ENCODE data around the gene POLDIP3. TPM values are rescaled to one million over a fixed set of nuclear protein-coding genes. Genes with fewer than 3 reads are reported as not detected.
A peak's percentile ranks its signal among the peaks of the same experiment; 100 is the strongest.
"Not testable (repeated sequence)": the region's sequence is repeated elsewhere in the genome, so short reads cannot be mapped to it uniquely, and the experiment has no call there.

Gene POLDIP3
- total RNA-seq, 1 donor from 2014 or later, result 77.8 TPM

DNA sequence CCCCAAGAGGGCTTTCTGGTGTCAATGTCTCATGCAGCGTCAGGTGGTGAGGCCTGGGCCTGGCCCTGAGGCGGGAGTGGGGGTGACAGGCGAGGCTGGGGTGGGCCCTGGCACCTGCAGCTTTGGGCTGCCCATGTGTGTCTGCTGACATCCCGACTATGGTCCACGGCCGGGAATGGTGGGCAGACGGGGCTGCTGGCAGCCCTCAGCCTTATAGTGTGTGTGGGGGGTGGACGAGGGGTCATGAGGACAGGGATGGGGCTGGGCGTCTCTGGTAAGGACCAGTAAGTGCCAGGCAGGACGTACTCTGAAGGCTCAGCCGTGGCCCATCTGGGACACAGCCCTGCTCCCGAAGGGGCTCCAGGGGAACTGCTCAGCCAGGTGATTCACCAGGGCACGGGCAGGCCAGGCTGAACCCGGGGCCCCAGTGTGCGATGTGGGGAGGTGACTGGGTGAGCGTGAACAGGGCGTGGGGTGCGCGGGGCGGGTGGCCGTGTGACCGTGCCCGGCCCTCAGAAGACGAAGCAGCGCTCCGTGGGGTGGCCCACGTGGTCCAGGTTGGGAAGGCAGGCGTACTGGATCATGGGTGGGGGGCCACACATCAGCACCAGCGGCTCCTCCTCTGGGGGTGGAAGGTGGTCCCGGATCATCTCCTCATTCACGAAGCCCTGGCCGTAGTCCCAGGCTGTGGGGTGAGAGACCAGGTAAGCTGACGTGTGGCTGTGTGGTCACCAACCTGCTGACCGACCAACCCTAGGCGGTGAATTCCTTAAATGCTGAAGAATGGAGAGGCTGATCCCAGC, 4.8 kb upstream of the POLDIP3 start:
- TF ChIP-seq, protein P1, sequence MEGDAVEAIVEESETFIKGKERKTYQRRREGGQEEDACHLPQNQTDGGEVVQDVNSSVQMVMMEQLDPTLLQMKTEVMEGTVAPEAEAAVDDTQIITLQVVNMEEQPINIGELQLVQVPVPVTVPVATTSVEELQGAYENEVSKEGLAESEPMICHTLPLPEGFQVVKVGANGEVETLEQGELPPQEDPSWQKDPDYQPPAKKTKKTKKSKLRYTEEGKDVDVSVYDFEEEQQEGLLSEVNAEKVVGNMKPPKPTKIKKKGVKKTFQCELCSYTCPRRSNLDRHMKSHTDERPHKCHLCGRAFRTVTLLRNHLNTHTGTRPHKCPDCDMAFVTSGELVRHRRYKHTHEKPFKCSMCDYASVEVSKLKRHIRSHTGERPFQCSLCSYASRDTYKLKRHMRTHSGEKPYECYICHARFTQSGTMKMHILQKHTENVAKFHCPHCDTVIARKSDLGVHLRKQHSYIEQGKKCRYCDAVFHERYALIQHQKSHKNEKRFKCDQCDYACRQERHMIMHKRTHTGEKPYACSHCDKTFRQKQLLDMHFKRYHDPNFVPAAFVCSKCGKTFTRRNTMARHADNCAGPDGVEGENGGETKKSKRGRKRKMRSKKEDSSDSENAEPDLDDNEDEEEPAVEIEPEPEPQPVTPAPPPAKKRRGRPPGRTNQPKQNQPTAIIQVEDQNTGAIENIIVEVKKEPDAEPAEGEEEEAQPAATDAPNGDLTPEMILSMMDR (IDR thresholded peaks at IDR 0.05), result no peak
- peaks cover 62% of the 10 kb centered on the region for H3K4me1 Mint-ChIP-seq (ENCODE audit: unreplicated experiment)
- H3K36me3 Mint-ChIP-seq (ENCODE audit: unreplicated experiment), result peaks cover 11% of the 10 kb centered on the region
- no peak overlapping the region for H3K4me3 Mint-ChIP-seq (ENCODE audit: unreplicated experiment)
- no peak overlapping the region for H3K27ac Mint-ChIP-seq (ENCODE audit: unreplicated experiment)
- no peak for DNase-seq (ENCODE audit: extremely low spot score, unreplicated experiment)
- H3K9me3 Mint-ChIP-seq (ENCODE audit: unreplicated experiment), result no peaks in the 10 kb centered on the region
- H3K27me3 Mint-ChIP-seq (ENCODE audit: unreplicated experiment), result no peaks in the 10 kb centered on the region

DNA sequence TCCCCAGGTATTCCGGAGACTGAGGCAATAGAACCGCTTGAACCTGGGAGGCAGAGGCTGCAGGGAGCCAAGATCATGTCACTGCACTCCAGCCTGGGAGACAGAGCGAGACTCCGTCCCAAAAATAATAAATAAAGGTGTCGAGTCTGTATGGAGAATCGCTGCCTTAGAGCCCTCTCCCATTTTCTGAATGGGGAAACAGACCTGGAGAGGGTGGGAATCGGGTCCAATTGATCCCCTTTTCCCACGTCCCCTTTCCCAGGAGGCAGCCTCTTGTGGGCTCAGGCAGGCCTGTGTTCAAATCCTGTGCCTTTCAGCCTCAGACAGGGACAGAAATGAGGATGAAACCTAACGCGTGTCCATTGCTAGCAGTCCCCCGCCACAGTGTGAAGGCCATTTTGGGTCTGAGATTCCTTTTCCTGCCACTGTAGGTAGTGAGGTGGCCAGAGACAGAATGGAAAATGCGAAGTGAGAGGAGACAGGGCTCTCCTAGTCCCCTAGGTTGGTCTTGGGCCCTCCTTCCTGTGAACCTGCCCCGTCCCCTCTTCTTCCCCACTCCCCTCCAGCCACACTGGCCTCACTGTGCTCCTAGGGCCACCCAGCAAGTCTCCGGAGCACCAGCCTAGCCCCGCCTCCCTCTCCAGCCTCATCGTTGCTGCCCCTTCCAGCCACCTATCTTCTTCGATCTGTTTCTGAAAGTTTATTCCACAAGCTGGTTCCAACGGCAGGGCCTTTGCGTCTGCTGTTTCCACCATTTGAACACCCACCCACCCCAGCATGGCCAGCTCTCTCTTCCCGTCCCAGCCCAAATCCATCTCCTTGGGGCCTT, 2.7 kb upstream of the POLDIP3 start:
- no peaks in the 10 kb centered on the region for H3K9me3 Mint-ChIP-seq (ENCODE audit: unreplicated experiment)
- H3K4me3 Mint-ChIP-seq (ENCODE audit: unreplicated experiment), result no peak overlapping the region
- H3K4me1 Mint-ChIP-seq (ENCODE audit: unreplicated experiment), result peaks cover 63% of the 10 kb centered on the region
- TF ChIP-seq, protein P1 (IDR thresholded peaks at IDR 0.05), result no peak
- DNase-seq (ENCODE audit: extremely low spot score, unreplicated experiment), result no peak
- H3K36me3 Mint-ChIP-seq (ENCODE audit: unreplicated experiment), result peaks cover 8% of the 10 kb centered on the region
- peak overlapping the region; percentile 100 for H3K27ac Mint-ChIP-seq (ENCODE audit: unreplicated experiment)
- H3K27me3 Mint-ChIP-seq (ENCODE audit: unreplicated experiment), result no peaks in the 10 kb centered on the region

DNA sequence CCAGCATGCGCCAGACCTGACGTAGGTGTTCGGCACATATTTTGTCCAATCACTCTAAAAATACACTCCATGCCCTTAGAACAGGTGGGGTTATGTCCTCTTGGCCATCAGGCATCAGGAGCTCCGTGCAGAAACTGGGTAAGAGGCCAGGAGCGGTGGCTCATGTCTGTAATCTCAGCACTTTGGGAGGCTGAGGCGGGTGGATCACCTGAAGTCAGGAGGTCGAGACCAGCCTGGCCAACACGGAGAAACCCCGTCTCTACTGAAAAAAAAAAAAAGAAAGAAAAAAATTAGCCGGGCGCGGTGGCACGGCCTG, 1.1 kb upstream of the POLDIP3 start:
- peak overlapping the region; percentile 100 for H3K27ac Mint-ChIP-seq (ENCODE audit: unreplicated experiment)
- H3K36me3 Mint-ChIP-seq (ENCODE audit: unreplicated experiment), result peaks cover 14% of the 10 kb centered on the region
- H3K27me3 Mint-ChIP-seq (ENCODE audit: unreplicated experiment); DNase-seq (ENCODE audit: extremely low spot score, unreplicated experiment); H3K9me3 Mint-ChIP-seq (ENCODE audit: unreplicated experiment): not testable (repeated sequence)
- H3K4me3 Mint-ChIP-seq (ENCODE audit: unreplicated experiment), result peak overlapping the region; percentile 84
- peaks cover 61% of the 10 kb centered on the region for H3K4me1 Mint-ChIP-seq (ENCODE audit: unreplicated experiment)

DNA sequence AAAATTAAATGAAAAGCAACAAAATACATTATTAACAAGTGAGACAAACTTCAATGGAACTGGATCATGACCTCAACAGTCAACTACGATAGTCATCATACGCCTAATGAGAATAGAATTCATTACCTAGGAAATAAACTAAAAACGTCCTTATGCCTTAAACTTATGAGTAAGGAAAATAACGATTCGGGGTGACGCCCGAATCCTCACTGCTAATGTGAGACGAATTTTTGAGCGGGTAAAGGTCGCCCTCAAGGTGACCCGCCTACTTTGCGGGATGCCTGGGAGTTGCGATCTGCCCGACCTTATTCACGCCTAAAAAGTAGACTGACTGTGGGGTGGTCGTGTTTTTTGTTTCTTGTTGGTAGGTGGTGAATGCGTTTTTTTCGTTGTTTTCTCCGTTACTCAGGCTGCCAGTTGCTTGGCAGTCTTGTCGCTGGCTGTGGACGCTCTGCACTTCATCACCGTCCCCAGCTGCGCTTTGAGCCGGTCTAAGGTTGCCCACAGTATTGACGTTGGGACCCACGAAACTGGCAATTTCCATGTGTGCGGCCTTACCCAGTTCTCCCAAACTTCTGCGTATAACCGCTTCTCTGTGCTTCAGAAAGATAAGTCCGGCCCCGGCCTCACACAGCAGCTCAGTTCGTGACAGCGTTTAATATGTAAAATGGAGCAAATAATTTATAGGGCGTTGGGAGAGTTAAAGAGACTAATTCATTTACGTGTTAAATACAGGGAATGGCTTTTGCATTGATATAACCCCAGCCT, 593 bp upstream of the POLDIP3 start:
- H3K4me1 Mint-ChIP-seq (ENCODE audit: unreplicated experiment), result peaks cover 61% of the 10 kb centered on the region
- peak; percentile 94 for DNase-seq (ENCODE audit: extremely low spot score, unreplicated experiment)

DNA sequence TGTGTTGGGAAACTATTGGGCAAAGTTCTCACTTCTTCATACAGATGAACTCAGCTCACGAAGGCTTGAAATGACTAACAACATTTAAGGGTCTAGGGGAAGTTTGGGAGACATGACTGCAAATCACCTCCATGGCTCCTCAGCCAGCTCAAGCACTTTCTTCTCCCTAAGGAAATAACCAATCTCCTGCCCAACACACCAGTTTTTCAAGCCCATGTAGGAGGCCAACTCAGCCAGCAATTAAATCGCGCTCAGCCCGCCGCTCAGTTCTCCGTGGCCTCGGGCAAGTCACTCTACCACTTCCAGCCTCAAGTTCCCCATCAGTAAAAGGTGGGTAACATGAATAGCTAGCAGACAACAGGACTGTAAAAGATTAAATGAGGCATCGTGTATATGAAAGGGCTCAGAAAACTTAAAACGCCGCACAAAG, 796 bp downstream of the POLDIP3 start:
- no peaks in the 10 kb centered on the region for H3K9me3 Mint-ChIP-seq (ENCODE audit: unreplicated experiment)
- H3K27ac Mint-ChIP-seq (ENCODE audit: unreplicated experiment), result peak overlapping the region; percentile 95
- H3K27me3 Mint-ChIP-seq (ENCODE audit: unreplicated experiment), result no peaks in the 10 kb centered on the region
- peaks cover 74% of the 10 kb centered on the region for H3K4me1 Mint-ChIP-seq (ENCODE audit: unreplicated experiment)
- H3K36me3 Mint-ChIP-seq (ENCODE audit: unreplicated experiment), result peaks cover 12% of the 10 kb centered on the region
- TF ChIP-seq, protein P1 (IDR thresholded peaks at IDR 0.05), result no peak
- DNase-seq (ENCODE audit: extremely low spot score, unreplicated experiment), result no peak
- H3K4me3 Mint-ChIP-seq (ENCODE audit: unreplicated experiment), result peak overlapping the region; percentile 92

More for the DNA sequence above, 593 bp upstream of the POLDIP3 start:
- TF ChIP-seq, protein P1 (IDR thresholded peaks at IDR 0.05), result no peak
- H3K4me3 Mint-ChIP-seq (ENCODE audit: unreplicated experiment), result peak overlapping the region; percentile 84
- H3K27ac Mint-ChIP-seq (ENCODE audit: unreplicated experiment), result peak overlapping the region; percentile 100
- peaks cover 13% of the 10 kb centered on the region for H3K36me3 Mint-ChIP-seq (ENCODE audit: unreplicated experiment)
- H3K27me3 Mint-ChIP-seq (ENCODE audit: unreplicated experiment), result no peaks in the 10 kb centered on the region
- no peaks in the 10 kb centered on the region for H3K9me3 Mint-ChIP-seq (ENCODE audit: unreplicated experiment)

Measured in osteocyte (in vitro differentiated cells).